Measurements from ENCODE around the gene LETM1. TPM values are rescaled to one million over a fixed set of nuclear protein-coding genes. Genes with fewer than 3 reads are reported as not detected.

LETM1 gene
- total RNA-seq, 1 donor from 2014 or later, result 67.5 TPM

GRCh38 chr4:1808851-1809753, 46.9 kb downstream of the LETM1 start:
- TF ChIP-seq, protein P1, sequence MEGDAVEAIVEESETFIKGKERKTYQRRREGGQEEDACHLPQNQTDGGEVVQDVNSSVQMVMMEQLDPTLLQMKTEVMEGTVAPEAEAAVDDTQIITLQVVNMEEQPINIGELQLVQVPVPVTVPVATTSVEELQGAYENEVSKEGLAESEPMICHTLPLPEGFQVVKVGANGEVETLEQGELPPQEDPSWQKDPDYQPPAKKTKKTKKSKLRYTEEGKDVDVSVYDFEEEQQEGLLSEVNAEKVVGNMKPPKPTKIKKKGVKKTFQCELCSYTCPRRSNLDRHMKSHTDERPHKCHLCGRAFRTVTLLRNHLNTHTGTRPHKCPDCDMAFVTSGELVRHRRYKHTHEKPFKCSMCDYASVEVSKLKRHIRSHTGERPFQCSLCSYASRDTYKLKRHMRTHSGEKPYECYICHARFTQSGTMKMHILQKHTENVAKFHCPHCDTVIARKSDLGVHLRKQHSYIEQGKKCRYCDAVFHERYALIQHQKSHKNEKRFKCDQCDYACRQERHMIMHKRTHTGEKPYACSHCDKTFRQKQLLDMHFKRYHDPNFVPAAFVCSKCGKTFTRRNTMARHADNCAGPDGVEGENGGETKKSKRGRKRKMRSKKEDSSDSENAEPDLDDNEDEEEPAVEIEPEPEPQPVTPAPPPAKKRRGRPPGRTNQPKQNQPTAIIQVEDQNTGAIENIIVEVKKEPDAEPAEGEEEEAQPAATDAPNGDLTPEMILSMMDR (IDR thresholded peaks at IDR 0.05), result no peak
- no peak for TF ChIP-seq POLR2AphosphoS5 (IDR thresholded peaks at IDR 0.05; ENCODE audit: insufficient read depth in 1 of 2, low read depth in 1 of 2)
- no peak for TF ChIP-seq POLR2A (IDR thresholded peaks at IDR 0.05)
- Histone ChIP-seq H3K27me3 (no peaks in the 10 kb centered on the region), H3K27ac (no peak overlapping the region), H3K36me3 (peaks cover 0 to 11% of the 10 kb centered on the region in 2 donors), H3K9me3 (no peaks in the 10 kb centered on the region), H3K4me1 (peaks cover 7% of the 10 kb centered on the region), H3K4me3 (no peak overlapping the region)
- no peak for DNase-seq (ENCODE audit: extremely low spot score in 2 of 2)
- intact Hi-C loops (cut with DNase I), result loop anchor here (5.0 kb wide), 1 partner anchor 62 kb away; no protein-coding TSS in a partner anchor

DNA sequence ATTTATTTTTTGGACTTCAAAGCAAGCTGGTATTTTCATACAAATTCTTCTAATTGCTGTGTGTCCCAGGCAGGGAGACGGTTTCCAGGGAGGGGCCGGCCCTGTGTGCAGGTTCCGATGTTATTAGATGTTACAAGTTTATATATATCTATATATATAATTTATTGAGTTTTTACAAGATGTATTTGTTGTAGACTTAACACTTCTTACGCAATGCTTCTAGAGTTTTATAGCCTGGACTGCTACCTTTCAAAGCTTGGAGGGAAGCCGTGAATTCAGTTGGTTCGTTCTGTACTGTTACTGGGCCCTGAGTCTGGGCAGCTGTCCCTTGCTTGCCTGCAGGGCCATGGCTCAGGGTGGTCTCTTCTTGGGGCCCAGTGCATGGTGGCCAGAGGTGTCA, 47.6 kb downstream of the LETM1 start:
- Histone ChIP-seq H3K9me3 (no peaks in the 10 kb centered on the region), H3K27ac (no peak overlapping the region), H3K36me3 (peaks cover 0 to 7% of the 10 kb centered on the region in 2 donors), H3K4me1 (peaks cover 7% of the 10 kb centered on the region), H3K27me3 (no peaks in the 10 kb centered on the region), H3K4me3 (no peak overlapping the region)
- TF ChIP-seq POLR2AphosphoS5 (IDR thresholded peaks at IDR 0.05; ENCODE audit: insufficient read depth in 1 of 2, low read depth in 1 of 2) (no peak), POLR2A (IDR thresholded peaks at IDR 0.05) (no peak)
- TF ChIP-seq, protein P1 (IDR thresholded peaks at IDR 0.05), result no peak
- intact Hi-C loops (cut with DNase I), result loop anchor here (5.0 kb wide), 1 partner anchor 61 kb away; no protein-coding TSS in a partner anchor
- DNase-seq (ENCODE audit: extremely low spot score in 2 of 2), result no peak

GRCh38 chr4:1807332-1807777, 48.6 kb downstream of the LETM1 start:
- no peaks in the 10 kb centered on the region for H3K27me3 ChIP-seq
- H3K4me1 ChIP-seq, result peaks cover 7% of the 10 kb centered on the region
- no peak overlapping the region for H3K27ac ChIP-seq
- no peaks in the 10 kb centered on the region for H3K9me3 ChIP-seq
- intact Hi-C loops (cut with DNase I), result loop anchor here (5.0 kb wide), 1 partner anchor 60 kb away; no protein-coding TSS in a partner anchor
- no peak for DNase-seq (ENCODE audit: extremely low spot score in 2 of 2)
- H3K36me3 ChIP-seq, result peaks cover 0 to 4% of the 10 kb centered on the region in 2 donors
- TF ChIP-seq, protein P1 (IDR thresholded peaks at IDR 0.05), result no peak
- TF ChIP-seq POLR2AphosphoS5 (IDR thresholded peaks at IDR 0.05; ENCODE audit: insufficient read depth in 1 of 2, low read depth in 1 of 2), result no peak
- TF ChIP-seq POLR2A (IDR thresholded peaks at IDR 0.05), result no peak
- no peak overlapping the region for H3K4me3 ChIP-seq

- Histone ChIP-seq H3K36me3 (peaks cover 0 to 4% of the 10 kb centered on the region in 2 donors), H3K27ac (no peak overlapping the region), H3K27me3 (no peaks in the 10 kb centered on the region), H3K4me3 (no peak overlapping the region), H3K9me3 (no peaks in the 10 kb centered on the region), H3K4me1 (peaks cover 7% of the 10 kb centered on the region)
- intact Hi-C loops (cut with DNase I), result loop anchor here (5.0 kb wide), 1 partner anchor 59 kb away; no protein-coding TSS in a partner anchor
- TF ChIP-seq POLR2A (IDR thresholded peaks at IDR 0.05), result no peak
- TF ChIP-seq, protein P1 (IDR thresholded peaks at IDR 0.05), result no peak
- no peak for TF ChIP-seq POLR2AphosphoS5 (IDR thresholded peaks at IDR 0.05; ENCODE audit: insufficient read depth in 1 of 2, low read depth in 1 of 2)
- no peak for DNase-seq (ENCODE audit: extremely low spot score in 2 of 2)
These were observed 49.2 kb downstream of the LETM1 start for GRCh38 chr4:1806596-1807331.
